NCI-H2107 treated with DMSO at 0.1 percent for 48 hours (cell line): ENCODE data around the gene UBE3A.
A peak's percentile ranks its signal among the peaks of the same experiment; 100 is the strongest.
"Not testable (repeated sequence)": the region's sequence is repeated elsewhere in the genome, so short reads cannot be mapped to it uniquely, and the experiment has no call there.

Source experiments
- DNase-seq: peaks from one replicate; lab custom pipeline; 2025; ENCODE audit not compliant: unreplicated experiment; lab: John Stamatoyannopoulos, UW

Gene UBE3A

DNA sequence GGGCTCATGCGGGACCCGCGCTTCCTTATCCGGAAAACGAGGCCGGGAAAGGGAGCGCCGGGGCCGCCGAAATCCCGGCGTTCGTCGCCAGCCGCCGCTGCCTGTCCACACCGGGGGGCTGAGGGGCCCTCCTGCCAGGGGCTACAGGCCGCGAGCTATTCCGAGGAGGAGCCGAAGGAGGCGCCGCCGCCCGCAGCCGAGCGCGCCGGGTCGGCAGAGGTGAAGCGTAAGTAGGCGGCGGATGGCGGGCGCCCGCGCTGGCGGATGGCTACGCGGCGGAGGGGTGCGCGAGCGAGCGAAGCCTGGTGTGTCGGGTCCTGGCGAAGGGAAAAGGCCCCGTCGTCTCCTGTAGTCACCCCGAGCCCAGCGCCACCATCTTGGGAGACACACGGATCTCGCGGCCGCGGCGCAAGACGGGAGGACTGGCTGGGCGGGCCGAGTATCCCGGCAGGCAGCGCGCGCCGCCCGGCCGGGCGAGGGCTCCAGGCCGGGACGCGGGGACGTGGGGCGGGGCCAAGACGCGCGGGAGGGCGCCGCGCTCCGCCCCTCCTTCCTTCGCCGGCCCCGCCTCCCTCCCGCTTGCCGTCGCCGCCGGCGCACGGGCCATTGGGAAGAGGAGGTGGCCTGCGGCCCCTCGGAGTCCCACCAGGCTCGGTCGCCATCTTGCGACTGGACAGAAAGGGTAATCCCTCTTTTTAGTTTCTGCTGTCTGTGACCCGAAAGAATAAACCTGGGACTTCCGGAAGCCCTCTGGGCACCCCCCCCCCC, at the start of gene UBE3A:
Gene UBE3A (minus strand): TSS at position 424 of the 768 bp plus-strand sequence. CDS start 29,917 bp downstream, outside the sequence.
- DNase-seq = peak; percentile 21

DNA sequence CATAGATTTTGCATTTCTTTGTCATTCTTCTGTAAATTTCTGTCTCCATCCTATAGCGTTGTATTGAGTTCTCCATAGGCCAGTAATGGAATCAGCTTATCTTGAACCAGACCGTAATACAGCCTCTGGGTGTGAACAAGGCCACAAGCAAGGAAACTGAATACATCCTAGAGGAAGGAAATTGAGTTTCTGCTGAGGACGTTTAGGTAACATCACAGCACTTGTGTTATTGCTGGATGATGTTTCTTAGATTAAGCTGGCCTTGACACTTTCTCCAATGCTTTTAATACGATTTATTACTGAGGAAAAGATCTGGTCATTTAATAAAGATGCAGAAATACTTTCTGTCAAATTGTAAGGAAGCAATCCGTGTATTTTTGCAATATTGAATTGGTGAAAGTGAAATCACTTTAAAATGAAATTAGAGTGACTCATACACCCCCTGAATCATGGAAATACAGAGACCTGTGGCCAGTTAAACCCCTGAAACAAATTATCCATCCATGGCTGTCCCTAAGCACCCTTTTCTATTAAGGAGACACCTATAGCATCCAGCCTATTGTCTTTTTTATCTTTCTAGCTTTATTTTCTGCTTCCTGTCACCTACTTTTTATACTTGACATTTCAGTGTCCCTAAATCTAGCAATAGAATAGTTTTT, 48.5 kb upstream of the UBE3A start:
- no peak for DNase-seq

DNA sequence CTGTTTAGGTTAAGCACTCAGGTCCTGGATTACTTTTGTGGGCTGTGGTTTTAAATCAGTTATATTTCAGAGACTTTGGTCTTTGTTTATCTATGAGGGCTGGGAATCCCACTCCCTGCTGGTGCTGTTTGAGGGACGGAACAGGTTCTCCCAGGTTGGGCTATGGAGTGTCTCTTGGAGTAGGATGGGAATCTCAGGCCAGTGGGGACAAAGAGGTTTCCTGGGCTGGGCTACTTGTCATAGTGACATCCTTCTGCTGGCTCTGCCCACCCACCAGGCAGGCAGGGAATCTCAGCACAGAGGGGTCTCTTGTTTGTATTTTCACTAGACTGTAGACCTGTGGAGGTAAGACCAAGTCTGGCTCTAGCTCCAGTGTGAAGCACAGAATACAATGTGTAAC, 47.2 kb upstream of the UBE3A start:
- no peak for DNase-seq

DNA sequence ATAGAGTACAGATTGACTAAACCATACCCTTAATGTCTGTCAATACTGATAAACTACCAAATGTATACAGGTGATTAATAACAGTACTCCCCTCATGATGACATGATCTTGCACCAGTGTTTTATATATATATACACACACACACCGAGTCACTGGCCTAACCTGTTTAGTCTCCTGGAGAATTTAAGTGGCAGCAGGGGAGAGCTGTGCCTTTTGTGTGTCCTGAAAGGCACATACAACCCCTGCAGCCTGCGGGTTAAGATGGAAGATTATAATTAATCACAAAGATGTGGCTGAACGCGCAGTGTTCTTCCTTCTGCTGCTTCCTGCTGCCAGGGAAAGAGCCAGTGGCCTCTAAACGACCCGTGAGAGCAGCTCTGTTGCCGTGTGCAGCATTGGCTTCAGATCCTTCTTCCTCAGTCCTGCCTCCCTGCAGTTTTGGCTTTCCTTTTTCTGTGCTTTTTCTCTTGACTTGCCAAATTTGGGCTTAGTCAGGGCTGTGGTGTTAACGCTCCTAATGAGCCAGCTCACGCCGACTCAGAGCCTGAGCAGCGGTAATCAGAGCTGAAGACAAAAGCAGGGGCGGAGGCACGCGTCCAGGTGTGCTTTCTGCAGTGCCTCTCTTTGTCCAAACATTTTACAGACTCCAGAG, 42.5 kb upstream of the UBE3A start:
- DNase-seq = peak; percentile 44

DNA sequence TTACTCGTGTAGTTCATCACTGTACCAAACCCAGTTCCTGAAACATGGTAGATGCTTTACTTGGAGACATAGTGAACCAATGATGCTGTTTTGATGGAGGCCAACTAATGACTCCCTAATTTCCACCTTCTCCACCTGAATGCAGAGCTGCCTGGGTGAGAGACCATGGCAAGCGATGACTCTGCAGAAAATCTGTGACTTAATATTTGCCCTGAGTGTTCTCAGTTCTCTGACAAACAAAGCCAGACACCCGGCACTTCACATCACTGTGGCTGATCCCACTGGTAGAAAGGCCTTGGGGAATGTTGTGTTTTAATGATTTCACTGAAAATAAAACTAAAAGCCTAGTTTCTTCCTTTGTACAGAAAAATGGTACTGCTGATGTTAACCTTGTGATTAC, 39.5 kb upstream of the UBE3A start:
- no peak for DNase-seq

DNA sequence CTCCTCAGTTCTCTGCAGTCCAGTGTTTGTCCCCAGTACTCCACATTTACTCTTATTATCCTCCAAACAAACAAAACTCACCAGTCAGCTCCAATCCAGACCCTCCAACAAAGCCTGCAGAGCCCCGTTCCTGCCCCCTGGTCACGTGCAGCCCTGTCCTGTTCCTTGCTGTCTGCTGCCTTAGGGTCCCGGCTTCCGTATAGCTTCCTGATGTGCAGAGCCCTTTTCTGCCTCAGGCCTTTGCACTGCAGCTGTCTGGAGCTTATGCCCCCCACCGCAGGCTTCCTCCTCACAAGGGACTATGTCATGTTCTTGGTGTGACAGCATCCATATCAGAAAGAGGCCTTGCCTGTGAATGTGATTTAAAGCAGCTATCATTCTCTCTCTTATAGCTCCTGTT, 39.0 kb upstream of the UBE3A start:
- no peak for DNase-seq

DNA sequence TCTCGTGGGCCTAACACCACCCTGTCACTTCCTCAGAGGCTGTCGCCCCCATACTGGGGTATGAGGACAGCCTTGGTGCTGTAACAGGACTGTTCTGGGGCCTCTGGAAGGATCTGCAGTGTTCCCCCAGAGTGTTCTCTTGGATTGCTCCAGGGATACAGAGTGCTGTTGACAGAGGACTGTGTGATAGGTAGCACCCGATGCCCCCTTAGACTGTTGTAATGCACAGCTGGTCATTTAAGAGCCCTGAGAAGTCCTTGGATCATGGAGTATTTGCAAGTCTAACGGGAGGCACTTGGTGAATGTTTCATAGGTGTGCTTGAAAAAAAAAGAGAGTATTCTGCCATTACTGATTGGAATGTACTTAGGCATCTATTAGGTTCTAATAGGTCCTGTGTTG, 35.4 kb upstream of the UBE3A start:
- no peak for DNase-seq

DNA sequence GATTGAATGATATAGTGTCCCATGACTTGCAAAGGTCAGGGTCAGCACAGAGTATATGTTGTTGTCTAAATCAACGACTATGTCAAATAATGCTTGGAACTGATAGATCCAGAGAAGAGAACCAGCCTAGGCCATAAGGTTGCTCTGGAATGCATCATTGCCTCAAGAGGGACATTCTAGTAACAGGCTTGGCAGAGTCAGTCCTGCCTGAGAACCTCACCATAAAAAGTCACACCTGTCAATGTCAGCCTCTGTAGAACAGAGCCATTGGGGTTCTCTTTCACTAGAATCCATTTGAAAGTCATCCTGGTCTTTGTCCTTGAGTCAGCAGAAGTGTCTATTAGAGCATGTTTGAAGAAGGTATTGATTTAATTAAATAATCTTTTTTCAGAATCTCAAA, 31.4 kb upstream of the UBE3A start:
- no peak for DNase-seq

DNA sequence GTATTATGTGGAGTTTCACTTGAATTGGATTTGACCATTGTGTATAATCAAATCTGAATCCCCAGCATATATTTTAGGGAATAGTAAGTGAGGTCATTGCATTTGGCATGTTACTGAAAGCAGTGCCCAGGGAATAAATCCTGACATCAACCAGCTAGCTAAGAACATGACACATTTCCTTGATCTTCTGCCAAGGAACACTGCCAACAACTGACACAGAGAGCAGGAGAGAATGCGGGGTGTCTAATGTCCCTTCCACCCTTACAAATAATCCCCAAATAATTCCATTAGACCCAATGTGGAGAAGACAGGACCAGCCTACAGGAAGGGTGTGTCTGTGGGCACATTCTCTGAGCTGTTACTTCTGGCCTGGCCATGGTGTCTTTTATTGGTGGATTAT, 30.6 kb upstream of the UBE3A start:
- no peak for DNase-seq

DNA sequence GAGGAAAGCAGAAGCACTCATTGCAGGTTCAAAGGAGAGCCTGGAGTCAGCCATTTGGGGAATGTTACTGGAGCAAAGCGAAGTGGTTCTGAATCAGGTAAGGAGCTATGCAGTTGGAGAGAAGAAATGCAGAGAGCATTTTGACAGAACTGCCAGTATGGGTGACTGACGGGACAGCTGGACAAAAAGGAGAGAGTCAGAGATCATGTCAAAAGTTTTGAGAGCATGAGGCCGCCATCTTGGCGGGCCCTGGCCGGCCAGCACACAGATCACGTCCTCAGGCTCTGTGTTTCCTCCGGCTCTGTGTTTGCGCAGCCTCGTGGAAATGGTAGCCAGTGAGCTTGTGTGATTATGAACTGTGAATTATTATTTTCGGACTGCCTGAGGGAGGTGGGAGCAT, 29.8 kb upstream of the UBE3A start:
- DNase-seq = no peak

DNA sequence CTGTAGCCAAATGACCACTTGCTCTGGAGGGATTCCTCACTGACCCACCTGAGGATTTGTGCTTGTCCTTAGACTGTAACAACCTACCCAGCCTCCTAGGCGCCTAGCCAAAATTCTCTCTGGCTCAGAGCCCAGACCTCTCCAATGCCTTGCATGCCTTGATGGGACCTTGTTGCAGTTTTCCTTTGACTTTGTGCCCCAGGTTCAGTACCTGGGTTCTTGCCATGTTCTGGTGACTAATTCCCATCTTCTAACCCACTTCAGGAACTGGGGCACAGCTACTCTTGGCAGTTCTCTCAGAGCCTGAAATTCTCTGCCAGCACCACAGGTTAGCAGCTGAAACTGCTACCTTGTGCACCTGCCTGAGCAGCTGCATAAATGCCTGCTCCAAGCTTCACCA, 27.0 kb upstream of the UBE3A start:
- DNase-seq = no peak

DNA sequence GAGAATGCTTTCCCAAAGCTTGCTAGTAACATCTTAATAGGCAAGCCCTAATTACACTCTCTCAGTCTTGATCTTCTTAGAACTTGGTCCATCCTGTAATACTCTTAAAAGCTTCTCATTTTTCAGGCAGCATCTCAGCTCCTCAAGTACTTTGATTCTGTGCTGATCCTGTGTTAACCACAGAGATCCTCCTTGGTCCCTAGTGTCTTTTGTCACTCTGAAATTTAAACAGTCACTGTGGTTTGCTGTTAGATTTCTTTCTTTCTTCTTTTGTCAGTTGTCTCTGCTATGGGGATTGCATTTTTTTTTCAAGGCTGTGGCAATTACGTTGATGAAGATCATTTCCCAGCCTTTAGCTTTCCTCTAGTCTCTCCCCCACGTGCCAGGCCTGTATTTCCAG, 26.0 kb upstream of the UBE3A start:
- DNase-seq = no peak

DNA sequence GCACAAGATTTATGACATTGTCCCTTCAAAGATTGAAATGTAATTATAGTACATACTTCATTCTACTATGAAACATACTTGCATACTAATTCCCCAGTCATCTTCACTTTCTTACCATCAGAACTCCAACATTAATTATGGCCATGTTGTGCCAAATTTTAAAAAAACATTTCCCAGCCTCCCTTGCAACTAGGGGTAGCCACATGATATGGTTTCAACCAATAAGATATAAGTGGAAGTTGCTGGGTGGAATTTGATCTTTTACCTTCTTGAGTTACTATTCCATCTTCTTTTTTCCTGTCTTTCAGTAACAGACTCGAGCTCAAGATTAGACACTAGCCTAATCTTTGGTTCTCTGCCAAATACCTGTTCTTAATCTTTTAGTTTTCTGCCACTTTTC, 25.6 kb upstream of the UBE3A start:
- DNase-seq = no peak

DNA sequence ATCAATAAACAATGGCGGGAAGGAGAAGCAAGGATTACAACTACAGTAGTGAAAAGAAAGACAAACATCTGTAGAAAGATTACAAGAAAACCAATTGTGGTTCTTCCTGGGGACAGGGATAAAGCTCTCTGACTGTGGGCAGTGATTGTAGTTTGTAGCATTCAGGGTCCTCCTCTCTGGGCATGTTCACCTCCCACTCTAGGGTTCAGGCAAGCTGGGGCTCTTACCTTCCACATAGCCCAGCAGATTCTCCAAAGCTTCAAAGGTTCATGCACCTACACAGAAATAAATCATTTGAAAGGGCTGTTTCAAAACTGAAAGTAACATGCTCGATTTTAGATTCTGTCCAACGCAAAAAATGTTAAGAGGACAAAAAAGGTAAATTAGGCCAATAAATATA, 17.4 kb upstream of the UBE3A start:
- no peak for DNase-seq

DNA sequence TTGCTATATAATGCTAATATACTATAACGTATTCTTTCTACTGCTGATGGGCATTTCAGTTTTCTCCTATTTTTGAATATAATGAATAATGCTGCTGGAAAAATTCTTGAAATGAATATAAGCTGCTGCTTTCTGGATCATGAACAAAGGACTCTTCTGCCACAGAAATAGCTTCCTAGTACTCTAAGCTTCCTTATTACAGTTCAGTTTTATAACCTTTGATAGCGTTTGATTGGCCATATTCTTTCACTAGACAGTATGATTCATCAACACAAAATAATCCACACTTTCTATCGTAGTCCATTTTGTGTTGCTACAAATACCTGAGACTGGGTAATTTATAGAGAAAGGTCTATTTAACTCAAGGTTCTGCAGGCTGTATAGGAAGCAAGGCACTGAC, 16.4 kb upstream of the UBE3A start:
- no peak for DNase-seq

DNA sequence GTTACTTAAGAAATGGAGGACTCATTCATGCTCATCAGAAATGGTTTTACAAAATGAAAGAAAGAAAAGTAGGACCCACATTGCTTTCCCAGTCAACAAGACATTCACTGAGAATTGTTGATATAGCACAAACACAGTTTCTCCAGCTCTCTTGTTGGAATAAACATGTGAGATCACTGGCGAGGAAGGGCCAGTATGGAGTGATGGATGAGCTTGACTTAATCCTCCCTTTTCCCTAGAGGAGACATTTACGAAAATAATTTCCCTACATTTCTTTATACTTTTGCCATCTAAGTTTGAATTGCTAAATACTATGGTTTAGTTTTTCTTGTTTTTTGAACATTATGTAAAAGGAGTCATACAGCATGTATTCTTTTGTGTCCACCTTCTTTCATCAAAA, 15.9 kb upstream of the UBE3A start:
- no peak for DNase-seq

DNA sequence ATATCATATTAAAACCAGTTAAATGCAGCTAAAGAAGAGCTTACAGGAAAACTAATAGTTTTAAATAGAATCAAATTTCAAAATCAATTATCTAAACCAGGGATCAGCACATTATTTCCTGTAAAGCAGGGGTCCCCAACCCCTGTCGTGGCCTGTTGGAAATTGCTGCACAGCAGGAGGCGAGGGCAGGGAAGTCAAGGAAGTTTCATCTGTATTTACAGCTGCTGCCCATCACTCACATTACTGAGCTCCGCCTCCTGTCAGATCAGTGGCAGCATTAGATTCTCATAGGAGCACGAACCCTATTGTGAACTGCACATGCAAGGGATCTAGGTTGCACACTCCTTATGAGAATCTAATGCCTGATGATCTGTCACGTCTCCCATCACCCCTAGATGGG, 14.4 kb upstream of the UBE3A start:
- DNase-seq = not testable (repeated sequence)

DNA sequence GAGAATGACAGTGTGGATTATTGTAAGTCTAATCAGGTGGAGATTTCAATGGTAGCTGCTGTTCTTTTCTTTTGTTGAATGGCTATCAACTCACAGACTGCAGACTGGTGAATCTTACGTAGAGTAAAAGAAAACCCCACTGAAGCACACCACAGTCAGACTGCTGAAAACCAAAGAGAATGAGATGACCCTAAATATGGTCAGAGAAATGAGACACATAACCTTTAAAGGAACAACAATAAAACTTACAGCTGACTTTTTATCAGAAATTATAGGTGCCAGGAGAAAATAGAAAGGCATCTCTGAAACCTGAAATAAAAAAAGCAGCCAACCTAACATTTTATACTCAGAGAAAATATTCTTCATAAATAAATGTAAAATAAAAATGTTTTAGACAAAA, 12.7 kb upstream of the UBE3A start:
- DNase-seq = no peak

DNA sequence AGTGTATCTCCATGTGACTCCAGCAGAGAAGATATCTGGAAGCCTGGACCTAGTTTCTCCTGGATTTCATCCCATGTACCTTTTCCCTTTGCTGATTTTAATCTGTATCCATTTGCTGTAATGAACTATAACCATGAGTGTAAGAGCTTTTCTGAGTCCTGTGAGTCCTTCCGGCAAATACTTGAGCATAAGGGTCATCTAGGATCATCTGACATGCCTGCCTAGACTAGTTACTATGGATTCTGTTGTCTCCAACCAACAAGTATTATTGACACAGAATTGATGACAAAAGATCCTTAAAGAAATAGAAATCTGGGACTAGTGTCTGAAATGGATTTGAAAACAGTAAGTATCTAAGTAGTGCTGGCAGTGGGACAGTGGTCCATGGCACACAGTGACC, 11.3 kb upstream of the UBE3A start:
- DNase-seq = no peak

DNA sequence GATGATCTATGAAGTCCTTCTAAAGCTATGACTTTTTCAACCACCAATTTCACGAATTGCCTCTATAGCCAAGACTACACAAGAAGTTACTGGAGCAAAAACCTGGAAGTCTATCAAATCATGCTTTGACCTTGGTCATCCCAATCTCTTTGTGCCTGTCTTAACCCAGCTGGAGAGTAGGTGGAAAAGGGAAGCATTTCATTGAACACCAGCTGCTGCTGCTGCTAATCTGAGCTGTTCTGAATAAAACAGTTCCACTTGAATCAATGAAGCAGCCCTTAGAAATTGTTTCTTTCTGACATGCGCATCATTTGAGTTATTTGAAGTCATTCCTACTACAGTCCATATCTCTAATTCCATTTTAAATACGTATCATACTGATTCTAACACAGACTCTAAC, 7.3 kb upstream of the UBE3A start:
- DNase-seq = no peak

DNA sequence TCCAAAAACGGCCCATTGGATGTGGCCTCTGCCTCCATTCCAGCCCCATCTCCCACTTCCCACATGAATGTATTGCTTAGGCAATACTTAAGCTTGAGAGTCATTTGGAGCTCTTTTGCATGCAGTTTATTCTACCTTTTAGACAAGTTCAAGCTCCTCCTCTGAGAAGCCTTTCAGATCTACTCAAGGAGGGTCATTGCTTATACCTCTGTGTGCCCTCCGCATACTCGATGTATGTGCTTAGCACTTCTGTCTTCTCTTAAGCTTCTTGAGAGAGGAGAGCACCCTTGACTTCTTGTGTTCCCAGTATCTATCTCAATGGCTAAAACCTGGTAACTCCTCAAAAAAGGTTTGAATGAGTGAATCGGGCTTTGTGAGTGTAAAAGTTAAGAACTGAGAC, 6.6 kb upstream of the UBE3A start:
- DNase-seq = no peak

DNA sequence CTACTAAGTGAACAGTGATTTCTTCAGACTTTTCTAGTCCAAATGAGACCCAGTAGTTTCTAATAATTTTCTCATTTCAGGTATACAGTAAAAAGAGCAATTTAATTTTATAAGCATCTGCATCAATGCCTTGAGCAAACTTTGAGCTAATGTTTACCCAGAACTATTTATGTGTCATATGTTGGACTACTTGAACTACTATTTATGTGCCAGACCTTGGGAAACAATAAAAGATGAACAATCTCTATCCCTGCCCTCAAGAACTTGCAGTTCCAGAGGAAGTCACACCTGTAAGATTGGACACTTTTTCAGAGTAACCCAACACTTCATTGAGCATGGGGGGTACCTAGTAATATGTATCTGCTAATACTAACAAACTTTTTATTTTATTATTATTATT, 2.3 kb upstream of the UBE3A start:
- no peak for DNase-seq
